Umbilical cord (tissue), 2 donors: ENCODE results near the gene PLD4. TPM values are rescaled to one million over a fixed set of nuclear protein-coding genes. Genes with fewer than 3 reads are reported as not detected.
"Not testable (repeated sequence)": the region's sequence is repeated elsewhere in the genome, so short reads cannot be mapped to it uniquely, and the experiment has no call there.

Experiments
- DNase-seq: peaks from one replicate; pipeline ENCODE4 v3.0.0-alpha.2; 2015; ENCODE audit warnings: low spot score
- total RNA-seq: library from RNA; depleted of rRNA; stranded (reverse); fragments of >200 nt; gene quantifications from one replicate; pipeline ENCODE4 v1.2.3, GENCODE V29; 2014; ENCODE audit warnings: low replicate concordance; ENCODE audit not compliant: insufficient read depth

PLD4 gene
- total RNA-seq, 1 donor from 2014 or later, result 2.4 TPM

- DNase-seq, result no peak
These were observed 25.7 kb upstream of the PLD4 start for GRCh38 chr14:104898870-104899510.

DNA sequence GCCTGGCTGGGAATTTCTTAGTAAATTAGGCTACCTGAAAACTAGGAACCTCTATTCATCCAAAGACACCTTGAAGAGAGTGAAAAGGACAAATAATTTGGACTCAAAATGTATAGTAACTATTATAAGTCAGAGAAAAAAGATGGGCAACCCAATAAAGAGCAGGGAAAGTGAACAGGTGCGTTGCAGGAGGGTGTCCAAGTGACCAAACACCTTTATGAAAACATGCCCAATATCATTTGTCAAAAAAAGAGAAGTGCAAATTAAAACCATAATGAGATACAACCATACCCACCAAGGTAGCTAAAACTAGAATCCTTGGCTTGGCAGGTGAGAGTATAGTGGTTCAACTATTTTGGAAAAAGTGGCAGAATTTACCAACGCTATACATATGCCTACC is 24.9 kb upstream of the PLD4 start:
- DNase-seq, result no peak

DNA sequence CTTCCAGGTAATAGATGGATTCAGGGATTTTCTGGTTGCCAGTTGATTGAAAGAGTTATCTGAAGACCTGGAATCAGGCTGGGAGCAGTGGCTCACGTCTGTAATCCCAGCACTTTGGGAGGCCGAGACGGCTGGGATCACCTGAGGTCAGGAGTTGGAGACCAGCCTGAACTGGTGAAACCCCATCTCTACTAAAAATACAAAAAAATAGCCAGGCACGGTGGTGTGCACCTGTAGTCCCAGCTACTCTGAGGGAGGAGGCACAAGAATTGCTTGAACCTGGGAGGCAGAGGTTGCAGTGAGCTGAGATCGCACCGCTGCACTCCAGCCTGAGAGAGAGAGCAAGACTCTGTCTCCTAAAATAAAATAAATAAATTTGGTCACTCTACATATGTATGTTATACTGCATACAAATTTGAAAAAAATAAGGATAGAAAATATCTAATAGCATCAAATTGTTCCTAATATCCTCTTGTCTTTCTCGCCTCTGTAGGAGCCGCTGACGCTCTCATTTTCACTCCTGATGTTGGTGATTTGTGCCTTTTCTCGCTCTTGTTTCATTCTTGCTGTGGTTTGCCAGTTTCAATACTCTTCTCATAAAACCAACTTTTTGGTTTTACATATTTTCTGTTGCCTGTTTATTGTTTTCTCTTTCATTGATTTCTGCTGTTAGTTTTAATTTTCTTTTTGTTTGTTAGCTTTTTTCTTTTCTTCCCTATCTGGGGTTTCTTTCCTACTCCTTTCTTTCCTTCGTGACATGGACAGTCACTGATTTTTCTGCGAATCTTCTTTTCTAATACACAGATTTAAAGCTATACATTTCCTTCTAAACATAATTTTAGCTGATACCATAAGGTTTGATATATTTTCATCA is 23.8 kb upstream of the PLD4 start:
- no peak for DNase-seq

GRCh38 chr14:104903990-104904389 is 20.7 kb upstream of the PLD4 start:
- no peak for DNase-seq

DNA sequence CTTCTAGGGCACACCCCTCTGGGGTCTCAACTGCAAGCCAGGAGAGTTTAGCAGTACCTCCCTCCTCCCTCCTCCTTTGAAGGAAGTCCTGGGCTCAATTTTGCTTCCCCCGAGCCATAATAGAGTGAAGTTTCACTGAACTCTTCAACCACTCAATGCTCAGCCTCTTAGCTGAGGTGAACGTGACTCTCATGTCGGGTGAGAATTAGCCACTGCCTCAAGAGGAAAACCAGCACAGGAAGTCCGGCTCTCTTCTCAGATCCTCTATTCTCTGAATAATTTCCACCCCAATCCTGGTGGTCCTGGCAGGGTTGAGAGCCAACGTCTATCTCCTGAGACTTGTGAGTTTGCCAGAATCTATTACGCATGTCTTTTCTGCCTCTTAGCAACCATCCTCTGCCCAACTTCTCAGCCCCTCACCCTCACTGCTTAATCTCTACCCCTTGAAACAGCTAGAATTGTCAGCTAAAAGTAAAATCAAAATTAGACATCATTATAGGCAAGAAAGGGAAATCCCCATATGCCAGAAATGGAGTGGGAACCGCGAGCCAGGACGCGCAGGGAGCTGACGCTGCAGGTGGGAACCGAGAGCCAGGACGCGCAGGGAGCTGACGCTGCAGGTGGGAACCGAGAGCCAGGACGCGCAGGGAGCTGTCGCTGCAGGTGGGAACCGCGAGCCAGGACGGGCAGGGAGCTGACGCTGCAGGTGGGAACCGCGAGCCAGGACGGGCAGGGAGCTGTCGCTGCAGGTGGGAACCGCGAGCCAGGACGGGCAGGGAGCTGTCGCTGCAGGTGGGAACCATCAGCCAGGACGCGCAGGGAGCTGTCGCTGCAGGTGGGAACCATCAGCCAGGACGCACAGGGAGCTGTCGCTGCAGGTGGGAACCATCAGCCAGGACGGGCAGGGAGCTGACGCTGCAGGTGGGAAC is 19.8 kb upstream of the PLD4 start:
- not testable (repeated sequence) for DNase-seq

GRCh38 chr14:104905579-104905933 is 19.1 kb upstream of the PLD4 start:
- not testable (repeated sequence) for DNase-seq

DNA sequence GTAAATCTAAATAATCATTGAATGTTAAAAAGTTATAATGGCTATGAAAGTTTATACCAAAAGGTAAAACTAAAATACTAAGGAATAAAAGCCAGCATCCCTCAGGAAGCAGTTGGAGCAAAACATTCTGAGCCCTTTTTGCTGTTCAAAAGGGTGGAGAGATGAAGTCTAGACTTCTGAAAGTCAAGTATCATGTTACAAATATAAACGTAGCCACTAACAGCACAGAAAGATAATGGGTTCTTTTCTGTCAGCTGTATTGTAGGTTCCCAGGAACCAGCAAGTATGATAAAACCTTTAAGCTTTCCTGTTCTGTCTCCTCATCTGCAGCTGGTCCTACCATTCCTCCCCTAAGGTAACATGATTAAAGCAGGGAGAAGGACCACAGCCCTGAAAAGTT is 16.4 kb upstream of the PLD4 start:
- no peak for DNase-seq

GRCh38 chr14:104912053-104912452 is 12.6 kb upstream of the PLD4 start:
- DNase-seq, result no peak

- DNase-seq, result no peak
These were observed 11.2 kb upstream of the PLD4 start for GRCh38 chr14:104913435-104913834.

- DNase-seq, result no peak
These were observed 7.6 kb upstream of the PLD4 start for GRCh38 chr14:104917116-104917515.

DNA sequence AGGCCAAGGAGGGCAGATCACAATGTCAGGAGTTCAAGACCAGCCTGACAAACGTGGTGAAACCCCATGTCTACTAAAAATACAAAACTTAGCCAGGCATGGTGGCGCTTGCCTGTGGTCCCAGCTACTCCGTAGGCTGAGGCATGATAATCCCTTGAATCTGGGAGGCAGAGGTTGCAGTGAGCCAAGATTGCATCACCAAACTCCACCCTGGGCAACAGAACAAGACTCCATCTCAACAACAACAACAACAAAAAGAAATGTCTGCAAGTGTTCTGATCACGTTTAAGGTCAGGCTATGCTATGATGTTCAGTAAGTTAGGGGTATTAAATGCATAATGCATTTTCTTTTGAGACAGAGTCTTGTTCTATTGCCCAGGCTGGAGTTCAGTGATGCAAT is 6.7 kb upstream of the PLD4 start:
- DNase-seq, result no peak

DNA sequence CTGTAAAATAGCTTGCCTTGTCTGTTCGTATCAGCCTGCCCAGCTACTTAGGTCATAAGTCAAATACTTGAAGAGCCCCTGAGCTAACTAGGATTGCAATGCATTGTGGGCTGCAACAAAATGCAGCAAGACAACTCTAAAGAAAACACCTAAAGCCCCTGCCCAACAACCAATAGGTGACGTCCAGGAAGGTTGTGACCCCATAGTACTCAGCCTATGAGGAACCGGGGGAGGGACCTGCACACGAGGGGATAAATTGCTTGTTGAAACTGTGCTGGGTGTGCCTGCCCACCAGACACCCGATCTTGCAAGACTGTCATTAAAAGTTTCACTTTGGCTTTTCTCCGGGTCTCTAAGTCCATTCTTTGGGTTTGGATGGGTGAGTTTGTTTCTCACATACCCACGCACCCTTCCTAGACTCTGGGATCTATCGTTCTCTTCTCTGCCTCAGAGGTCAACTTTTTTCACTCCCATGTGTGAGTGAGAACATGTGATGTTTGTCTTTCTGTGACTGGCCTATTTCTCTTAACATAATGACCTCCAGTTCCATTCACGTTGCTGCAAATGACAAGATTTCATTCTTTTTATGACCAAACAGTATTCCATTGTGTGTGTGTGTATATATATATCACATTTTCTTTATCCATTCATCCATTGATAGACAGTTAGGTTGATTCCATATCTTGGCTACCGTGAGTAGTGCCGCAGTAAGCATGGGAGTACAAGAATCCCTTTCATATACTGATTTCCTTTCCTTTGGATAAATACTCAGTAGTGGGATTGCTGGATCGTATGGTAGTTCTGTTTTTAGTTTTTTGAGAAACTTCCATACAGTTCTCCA is 5.3 kb upstream of the PLD4 start:
- DNase-seq, result not testable (repeated sequence)

- DNase-seq, result no peak
These were observed 4.7 kb upstream of the PLD4 start for GRCh38 chr14:104919993-104920315.

DNA sequence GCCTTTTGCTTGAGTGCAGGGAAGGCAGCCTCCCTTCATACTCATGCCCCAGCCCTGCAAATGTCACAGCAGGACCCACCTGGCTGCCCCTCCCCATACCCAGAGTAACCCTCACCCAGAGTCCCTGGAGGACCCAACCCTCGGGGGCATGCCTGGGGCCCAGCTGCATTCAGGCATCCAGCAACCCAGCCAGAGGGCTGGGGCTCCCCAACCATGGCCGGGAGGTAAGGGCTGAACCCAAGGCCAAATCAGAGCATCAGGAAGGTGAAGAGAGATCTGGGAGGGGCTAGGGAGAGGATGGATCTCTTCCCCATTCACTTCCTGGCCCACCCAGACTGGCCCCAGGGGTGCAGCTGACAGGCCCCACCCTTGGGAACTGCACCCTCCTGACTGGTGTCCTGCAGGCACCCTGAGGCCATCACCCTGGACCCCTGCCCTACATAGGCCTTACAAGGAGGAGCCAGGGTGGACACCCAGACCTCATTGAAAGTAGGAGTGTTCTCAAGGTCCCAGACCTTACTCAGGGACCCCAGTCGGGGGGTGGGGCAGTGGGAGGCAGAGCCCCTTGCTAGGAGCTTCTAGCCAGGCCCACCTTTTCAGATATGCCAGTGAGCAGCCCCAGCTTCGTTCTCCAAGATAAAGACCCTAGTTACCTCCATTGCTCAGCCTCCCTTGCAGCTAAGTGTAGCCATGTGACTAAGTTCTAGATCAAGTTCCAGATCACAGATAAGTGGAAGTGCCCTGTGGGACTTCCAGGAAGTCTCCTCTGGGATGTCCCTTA is 849 bp upstream of the PLD4 start:
- DNase-seq, result no peak

DNA sequence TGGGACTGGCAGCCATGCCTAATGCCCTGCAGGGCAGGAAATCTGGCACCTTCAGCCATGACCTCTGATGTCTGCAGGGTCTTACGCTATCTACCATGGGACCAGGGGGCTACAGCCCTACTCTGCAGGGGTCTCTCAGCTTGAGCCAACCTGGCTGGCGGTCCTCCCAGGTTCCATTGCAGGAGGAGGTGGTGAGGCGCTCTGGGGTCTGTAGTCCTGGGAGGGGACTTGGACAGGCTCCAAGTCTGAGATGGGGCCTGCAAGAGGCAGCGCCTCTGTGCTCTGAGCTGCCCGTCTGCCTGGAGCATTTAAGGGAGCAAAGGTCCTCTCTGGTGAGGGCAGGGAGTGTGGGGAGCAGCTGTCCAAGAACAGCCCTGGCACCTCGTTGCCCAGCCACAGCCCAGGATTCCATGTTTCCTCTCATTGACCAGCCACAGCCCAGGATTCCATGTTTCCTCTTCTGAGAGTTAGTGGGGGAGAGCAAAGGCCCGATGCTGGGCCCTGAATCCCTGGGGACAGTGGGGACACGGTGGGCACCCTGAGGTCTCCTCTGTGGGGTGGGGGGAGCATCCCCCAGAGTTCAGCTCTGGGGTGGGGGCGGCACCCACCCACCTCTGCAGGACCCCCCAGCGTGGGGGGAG is 655 bp downstream of the PLD4 start:
- DNase-seq, result no peak

DNA sequence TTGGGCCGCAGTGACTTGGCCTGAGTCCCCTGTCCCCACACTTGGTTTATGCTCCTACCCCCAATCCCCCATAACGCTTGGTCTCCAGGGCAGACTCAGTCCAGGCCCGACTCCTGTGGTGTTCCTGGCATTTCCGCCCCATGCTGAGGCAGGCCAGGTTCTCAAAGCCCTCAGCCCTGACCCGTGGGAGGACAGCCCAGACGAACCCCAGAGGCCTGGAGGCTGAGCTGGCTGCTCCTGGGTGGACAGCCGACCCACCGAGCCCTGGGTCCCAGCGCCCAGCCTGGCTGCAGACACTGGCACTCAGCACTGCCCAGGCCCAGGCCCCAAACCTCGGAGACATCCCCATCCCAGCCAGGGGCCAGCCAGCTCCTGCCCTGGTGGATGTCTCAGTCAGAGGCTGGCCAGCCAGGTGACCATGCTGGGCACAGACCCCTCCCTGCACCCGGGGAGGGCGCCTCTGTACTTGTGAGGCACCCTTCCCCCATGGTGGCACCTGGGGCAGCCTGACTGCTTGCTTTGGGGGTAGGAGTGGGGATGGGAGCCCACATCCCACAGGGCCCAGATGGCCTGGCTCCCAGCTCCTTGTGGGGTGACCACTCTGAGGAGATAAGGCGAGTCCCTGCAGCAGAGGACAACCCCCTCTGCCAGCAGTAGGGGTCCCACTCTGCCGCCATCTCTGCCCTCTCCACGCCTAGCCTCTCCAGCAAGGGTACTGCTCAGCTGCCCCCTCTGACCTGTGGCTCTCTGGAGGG is 1.4 kb downstream of the PLD4 start:
- no peak for DNase-seq

DNA sequence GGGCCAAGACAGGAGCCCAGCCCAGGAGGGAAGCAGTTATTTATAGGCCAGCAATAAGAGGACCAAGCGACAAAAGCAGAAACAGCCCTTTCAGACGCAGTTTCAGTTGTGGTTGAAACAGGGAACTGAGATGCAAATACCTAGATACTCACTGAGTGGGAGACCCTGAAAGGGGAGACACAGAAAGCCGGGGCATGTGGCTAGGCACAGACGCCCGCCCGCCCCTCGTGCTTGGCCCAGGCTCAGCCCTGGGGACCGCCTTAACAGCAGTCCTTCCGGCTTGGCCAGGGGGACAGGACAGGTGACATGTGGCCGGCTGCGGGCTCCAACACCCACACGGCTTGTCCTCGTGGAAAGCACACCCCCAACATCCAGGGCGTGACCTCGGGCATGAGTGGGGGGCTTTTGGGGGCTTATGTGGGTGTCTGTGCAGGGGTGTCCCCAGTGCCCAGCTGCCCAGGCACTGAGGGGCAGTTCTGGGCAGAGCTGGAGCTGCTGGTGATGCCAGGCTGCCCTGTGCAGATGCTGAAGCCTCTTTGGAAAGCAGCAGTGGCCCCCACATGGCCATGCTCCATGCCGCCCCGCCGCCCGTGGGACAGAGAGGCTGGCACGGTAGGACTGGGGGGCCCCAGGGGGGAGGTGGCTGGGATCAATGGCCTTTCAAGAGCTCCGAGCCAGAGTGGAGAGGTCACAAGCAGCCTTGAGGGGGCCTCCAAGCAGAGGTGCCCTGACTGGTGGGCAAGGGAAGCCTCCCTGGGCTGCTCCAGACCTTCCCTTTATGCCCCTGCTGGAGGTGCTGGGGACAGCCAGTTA is 2.1 kb downstream of the PLD4 start:
- DNase-seq, result peak; percentile 23

GRCh38 chr14:104927432-104927816 is 2.7 kb downstream of the PLD4 start:
- DNase-seq, result no peak

GRCh38 chr14:104927901-104928300 is 3.2 kb downstream of the PLD4 start:
- DNase-seq, result no peak
